GM13976 (cell line): Measurements from ENCODE around the gene HECW1.

Experiments
- DNase-seq: peaks from one replicate; pipeline ENCODE4 v3.0.0; 2012; ENCODE audit warnings: low spot score
- in situ Hi-C: fragments of 300-500 bp; cut with MboI; formaldehyde crosslinking; loops from one replicate; pipeline ENCODE4 v1.12.0; 2022; ENCODE audit warnings: low sequenced_read_pairs, mixed read lengths, inconsistent platforms; ENCODE audit not compliant: unreplicated experiment
- TF ChIP-seq, protein P1 (sequence below): IDR thresholded peaks from 2 replicates; pipeline ENCODE4 v1.5.1; 2012; ENCODE audit warnings: borderline replicate concordance, mild to moderate bottlenecking; ENCODE audit not compliant: insufficient read depth; ENCODE audit errors: extremely low read depth, missing control alignments, control extremely low read depth

HECW1 gene

DNA sequence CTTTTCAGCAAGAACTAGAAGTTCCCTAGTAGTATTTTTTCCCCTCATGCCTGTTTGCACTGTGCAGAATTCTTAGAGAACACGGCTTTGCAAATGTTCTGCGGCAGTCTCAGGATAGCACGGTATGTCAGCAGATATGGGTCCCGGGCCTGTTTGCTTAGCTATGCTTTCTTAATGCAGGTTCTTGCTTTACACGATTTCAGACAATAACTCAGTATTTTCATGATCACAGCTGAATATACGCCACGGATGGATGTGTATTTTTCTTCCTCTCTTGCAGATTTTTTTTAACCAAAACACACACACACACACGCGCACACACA, 137.3 kb downstream of the HECW1 start:
- TF ChIP-seq, protein P1, sequence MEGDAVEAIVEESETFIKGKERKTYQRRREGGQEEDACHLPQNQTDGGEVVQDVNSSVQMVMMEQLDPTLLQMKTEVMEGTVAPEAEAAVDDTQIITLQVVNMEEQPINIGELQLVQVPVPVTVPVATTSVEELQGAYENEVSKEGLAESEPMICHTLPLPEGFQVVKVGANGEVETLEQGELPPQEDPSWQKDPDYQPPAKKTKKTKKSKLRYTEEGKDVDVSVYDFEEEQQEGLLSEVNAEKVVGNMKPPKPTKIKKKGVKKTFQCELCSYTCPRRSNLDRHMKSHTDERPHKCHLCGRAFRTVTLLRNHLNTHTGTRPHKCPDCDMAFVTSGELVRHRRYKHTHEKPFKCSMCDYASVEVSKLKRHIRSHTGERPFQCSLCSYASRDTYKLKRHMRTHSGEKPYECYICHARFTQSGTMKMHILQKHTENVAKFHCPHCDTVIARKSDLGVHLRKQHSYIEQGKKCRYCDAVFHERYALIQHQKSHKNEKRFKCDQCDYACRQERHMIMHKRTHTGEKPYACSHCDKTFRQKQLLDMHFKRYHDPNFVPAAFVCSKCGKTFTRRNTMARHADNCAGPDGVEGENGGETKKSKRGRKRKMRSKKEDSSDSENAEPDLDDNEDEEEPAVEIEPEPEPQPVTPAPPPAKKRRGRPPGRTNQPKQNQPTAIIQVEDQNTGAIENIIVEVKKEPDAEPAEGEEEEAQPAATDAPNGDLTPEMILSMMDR, result no peak
- DNase-seq, result no peak
- in situ Hi-C loops, result loop anchor here (10.0 kb wide), 1 partner anchor 305 kb away; no protein-coding TSS in a partner anchor

DNA sequence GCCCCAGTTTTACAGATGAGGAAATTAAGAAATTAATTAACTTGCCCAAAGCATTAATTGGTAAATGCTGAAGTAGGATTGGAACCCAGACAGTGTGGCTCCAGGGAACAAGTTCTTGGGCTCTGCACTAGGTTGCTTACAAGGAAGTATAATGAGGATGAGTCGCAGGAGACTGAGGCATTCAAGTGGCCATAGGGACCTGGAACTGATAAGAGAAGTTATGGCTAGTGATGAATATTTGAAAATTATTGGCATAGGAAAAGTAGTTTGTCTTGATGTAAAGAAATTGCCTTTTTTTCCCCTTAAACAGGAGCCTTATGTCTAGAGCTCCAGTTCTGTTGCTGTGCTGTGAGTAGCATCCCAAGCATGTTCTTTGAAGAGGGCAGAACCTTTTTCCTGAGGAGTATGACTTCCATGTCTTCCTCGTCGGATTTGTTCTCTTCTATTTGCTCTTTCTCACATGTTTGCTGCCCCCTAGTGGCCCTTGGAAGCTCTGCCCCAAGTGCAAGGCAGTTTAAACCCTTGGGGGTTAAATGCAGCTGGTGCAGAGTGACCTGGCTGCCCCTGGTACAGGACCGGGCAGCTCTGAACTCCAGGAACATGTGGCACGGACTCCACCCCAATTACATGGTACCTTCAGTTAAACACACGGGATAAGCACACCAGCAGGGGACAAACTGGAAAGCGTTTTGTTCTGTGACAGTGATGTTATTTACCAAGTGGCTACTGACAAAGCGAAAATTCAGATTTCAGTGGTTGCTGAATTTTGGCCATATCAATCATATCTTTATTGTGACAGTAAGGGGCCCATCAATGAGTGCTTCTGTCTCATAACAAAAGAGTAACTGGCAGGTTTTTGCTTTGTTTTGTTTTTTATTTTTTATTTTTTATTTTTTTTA, 148.8 kb downstream of the HECW1 start:
- peak; percentile 73 for DNase-seq
- TF ChIP-seq, protein P1, result peak; percentile 90
- in situ Hi-C loops, result no loop called here

DNA sequence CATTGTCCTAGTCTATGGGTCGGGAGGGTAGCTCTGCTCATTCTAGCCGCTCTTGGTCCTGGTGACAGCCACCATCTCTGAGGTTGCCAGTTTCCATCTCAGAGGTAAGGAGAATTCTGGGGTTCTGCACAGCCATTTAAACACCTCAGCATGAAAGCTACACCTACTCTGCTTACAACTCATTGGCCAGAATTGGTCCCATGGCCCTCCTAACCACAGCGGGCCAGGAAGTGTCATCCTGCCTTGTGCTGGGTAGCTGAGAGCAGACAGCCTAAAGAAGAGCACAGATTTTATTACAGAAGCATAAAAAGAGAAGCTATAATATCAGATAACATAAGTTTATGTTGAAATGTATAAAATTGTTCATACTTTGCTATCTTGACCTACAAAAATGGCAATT, 152.7 kb downstream of the HECW1 start:
- TF ChIP-seq, protein P1, result no peak
- DNase-seq, result no peak
- in situ Hi-C loops, result no loop called here

DNA sequence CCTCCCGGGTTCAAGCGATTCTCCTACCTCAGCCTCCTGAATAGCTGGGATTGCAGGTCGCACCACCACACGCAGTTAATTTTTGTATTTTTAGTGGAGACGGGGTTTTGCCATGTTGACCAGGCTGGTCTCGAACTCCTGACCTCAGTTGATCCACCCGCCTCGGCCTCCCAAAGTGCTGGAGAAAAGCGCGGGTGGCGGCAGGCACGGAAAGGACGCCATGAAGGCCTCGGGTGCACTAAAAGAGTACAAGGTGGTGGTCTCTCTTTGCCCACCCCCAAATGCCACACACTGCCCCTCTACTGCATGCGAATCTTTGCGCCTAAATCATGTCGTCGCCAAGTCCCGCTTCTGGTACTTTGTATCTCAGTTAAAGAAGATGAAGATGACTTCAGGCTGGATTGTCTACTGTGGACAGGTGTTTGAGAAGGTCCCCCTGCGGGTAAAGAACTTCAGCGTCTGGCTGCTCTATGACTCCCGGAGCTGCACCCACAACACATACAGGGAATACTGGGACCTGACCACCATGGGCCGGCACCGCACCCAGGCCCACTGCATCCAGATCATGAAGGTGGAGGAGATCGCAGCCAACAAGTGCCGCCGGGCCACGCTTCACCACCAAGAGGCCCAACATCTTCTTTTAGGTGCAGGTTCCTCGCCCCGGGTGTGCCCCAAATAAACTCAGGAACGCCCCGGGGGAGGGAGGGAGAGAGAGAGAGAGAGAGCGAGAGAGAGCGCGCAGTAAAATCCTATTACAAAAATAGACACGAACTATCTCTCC, 161.7 kb downstream of the HECW1 start:
- in situ Hi-C loops, result no loop called here
- no peak for DNase-seq
- TF ChIP-seq, protein P1, result no peak

DNA sequence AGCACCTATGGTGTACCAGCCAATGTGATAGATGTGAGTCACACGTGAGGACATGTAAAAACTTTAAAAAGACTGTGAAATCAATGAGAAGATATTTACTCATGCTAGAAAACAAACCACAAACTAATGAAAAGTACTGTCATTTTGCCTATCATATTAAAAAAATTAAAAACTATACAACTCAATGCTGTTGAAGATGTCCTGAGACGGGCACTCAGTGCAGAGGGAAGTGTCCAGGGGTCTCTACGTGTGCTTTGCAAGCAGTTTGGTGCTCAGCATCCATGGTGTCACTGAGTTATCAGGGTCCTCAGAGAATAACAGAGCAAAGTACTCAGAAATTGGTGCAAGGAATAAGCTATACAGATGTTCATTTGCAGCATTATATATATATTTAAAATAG, 162.3 kb downstream of the HECW1 start:
- in situ Hi-C loops, result loop anchor here (25.0 kb wide), 1 partner anchor 438 kb away; no protein-coding TSS in a partner anchor
- TF ChIP-seq, protein P1, result no peak
- no peak for DNase-seq

DNA sequence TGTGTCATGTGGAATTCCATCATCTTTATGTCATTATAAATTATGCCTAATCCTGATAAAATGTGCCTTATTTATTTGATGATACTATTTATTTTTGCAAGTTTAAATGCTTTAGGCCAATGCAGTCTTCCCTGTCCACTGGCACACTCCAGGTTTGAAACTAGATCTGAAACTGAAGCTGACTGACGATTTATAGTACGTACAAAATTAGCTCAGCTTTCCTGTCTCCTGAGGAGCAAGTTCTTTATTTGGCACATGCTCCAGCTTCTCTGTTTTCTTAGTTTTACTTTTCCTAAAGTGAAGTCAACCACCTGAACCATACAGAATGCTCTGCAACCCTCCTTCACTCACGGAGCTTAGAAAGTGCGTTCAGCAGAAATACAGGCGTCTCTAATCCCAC, 164.1 kb downstream of the HECW1 start:
- TF ChIP-seq, protein P1, result no peak
- DNase-seq, result no peak
- in situ Hi-C loops, result loop anchor here (25.0 kb wide), 1 partner anchor 436 kb away; no protein-coding TSS in a partner anchor
